ENCODE data around the gene TBC1D12. TPM values are rescaled to one million over a fixed set of nuclear protein-coding genes. Genes with fewer than 3 reads are reported as not detected.

The TBC1D12 gene
- total RNA-seq, 1 donor from 2014 or later, result 6.9 TPM

DNA sequence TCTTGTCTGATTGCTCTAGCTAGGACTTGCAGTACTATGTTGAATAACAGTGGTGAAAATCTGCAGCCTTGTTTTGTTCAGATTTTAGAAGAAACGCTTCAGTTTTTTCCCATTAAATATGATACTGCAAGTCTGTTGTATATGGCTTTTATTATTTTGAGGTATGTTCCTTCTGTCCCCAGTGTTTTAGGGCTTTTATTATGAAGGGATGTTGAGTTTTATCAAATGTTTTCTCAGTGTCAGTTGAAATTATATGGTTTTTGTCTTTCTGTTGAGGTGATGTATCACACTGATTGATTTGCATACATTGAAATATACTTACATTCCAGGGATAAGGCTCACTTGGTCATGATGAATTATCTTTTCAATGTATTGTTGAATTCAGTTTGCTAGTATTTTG, 82.8 kb downstream of the TBC1D12 start:
- Histone ChIP-seq H3F3A (ENCODE audit: low read depth) (no peaks in the 10 kb centered on the region), H3K4me3 (no peak overlapping the region), H3K9me3 (ENCODE audit: low read depth) (peaks cover 6% of the 10 kb centered on the region), H3K79me2 (ENCODE audit: low read depth) (no peaks in the 10 kb centered on the region), H3K9ac (no peak overlapping the region), H2AFZ (replicated peaks) (no peak overlapping the region), H3K4me1 (no peaks in the 10 kb centered on the region), H4K20me1 (ENCODE audit: low read depth) (no peaks in the 10 kb centered on the region), H3K27ac (no peak overlapping the region), H3K36me3 (no peaks in the 10 kb centered on the region), H3K4me2 (no peak overlapping the region), H3K27me3 (no peaks in the 10 kb centered on the region)
- H3K4me3 Mint-ChIP-seq, result no peak overlapping the region
- H3K4me1 Mint-ChIP-seq, result no peaks in the 10 kb centered on the region
- H3K9me3 Mint-ChIP-seq, result peaks cover 39% of the 10 kb centered on the region
- H3K27ac Mint-ChIP-seq, result no peak overlapping the region
- TF ChIP-seq EZH2 (IDR thresholded peaks at IDR 0.05) (no peak), EZH2phosphoT487 (IDR thresholded peaks at IDR 0.05) (no peak)
- TF ChIP-seq, protein P1, sequence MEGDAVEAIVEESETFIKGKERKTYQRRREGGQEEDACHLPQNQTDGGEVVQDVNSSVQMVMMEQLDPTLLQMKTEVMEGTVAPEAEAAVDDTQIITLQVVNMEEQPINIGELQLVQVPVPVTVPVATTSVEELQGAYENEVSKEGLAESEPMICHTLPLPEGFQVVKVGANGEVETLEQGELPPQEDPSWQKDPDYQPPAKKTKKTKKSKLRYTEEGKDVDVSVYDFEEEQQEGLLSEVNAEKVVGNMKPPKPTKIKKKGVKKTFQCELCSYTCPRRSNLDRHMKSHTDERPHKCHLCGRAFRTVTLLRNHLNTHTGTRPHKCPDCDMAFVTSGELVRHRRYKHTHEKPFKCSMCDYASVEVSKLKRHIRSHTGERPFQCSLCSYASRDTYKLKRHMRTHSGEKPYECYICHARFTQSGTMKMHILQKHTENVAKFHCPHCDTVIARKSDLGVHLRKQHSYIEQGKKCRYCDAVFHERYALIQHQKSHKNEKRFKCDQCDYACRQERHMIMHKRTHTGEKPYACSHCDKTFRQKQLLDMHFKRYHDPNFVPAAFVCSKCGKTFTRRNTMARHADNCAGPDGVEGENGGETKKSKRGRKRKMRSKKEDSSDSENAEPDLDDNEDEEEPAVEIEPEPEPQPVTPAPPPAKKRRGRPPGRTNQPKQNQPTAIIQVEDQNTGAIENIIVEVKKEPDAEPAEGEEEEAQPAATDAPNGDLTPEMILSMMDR (IDR thresholded peaks at IDR 0.05), result no peak
- no peak for DNase-seq (ENCODE audit: low spot score)
- peaks cover 24% of the 10 kb centered on the region for H3K36me3 Mint-ChIP-seq
- H3K27me3 Mint-ChIP-seq (ENCODE audit: insufficient read depth, low read depth), result peaks cover 4% of the 10 kb centered on the region

DNA sequence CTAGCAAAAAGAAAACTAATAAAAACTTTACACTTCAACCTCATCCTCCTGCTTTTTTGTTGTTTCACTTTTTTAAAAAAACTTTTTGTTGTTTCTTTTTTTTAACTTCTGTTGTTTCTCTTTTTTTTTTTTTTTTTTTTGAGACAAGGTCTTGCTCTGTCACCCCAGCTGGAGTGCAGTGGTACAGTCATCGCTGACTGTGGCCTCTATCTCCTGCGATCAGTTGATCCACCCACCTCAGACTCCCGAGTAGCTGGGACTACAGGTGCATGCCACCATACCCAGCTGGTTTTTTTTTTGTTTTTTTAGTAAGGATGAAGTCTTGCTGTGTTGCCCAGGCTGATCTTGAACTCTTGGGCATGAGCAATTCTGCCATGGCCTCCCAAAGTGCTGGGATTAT, 85.2 kb downstream of the TBC1D12 start:
- Histone ChIP-seq H3K9me3 (ENCODE audit: low read depth) (peaks cover 6% of the 10 kb centered on the region), H3K4me2 (no peak overlapping the region), H4K20me1 (ENCODE audit: low read depth) (no peaks in the 10 kb centered on the region), H3K36me3 (no peaks in the 10 kb centered on the region), H3F3A (ENCODE audit: low read depth) (no peaks in the 10 kb centered on the region), H3K4me3 (no peak overlapping the region), H3K79me2 (ENCODE audit: low read depth) (no peaks in the 10 kb centered on the region), H3K9ac (no peak overlapping the region), H3K4me1 (no peaks in the 10 kb centered on the region), H2AFZ (replicated peaks) (no peak overlapping the region), H3K27me3 (no peaks in the 10 kb centered on the region), H3K27ac (no peak overlapping the region)
- Mint-ChIP-seq H3K27ac (no peak overlapping the region), H3K36me3 (peaks cover 22% of the 10 kb centered on the region), H3K4me3 (no peak overlapping the region), H3K9me3 (peaks cover 39% of the 10 kb centered on the region), H3K27me3 (ENCODE audit: insufficient read depth, low read depth) (peaks cover 4% of the 10 kb centered on the region), H3K4me1 (no peaks in the 10 kb centered on the region)
- TF ChIP-seq EZH2 (IDR thresholded peaks at IDR 0.05) (no peak), EZH2phosphoT487 (IDR thresholded peaks at IDR 0.05) (no peak)
- TF ChIP-seq, protein P1 (IDR thresholded peaks at IDR 0.05), result no peak
- DNase-seq (ENCODE audit: low spot score), result no peak

DNA sequence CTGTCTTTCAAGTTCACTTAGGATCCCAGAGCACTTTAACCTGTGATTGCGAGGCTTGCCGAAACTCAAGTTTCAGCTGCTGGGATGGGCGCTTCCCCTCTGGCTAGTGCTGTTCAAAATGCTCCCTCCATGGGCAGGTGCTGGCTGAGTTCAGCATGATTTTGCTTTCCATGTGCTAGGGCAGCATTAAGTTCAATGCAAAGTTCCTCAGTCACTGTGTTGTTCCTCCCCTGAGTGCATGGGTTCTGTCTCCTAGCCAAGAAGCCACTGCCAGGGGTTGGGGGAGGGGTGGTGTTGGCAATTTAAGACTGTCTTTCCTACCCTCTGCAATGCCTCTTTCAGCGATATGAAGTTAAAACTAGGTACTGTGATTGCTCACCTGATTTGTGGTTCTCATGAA, 86.8 kb downstream of the TBC1D12 start:
- H3K4me1 ChIP-seq, result no peaks in the 10 kb centered on the region
- no peaks in the 10 kb centered on the region for H3F3A ChIP-seq (ENCODE audit: low read depth)
- H3K79me2 ChIP-seq (ENCODE audit: low read depth), result no peaks in the 10 kb centered on the region
- H3K4me3 ChIP-seq, result no peak overlapping the region
- no peaks in the 10 kb centered on the region for H3K27me3 ChIP-seq
- H3K27ac ChIP-seq, result no peak overlapping the region
- no peaks in the 10 kb centered on the region for H4K20me1 ChIP-seq (ENCODE audit: low read depth)
- peaks cover 25% of the 10 kb centered on the region for H3K9me3 Mint-ChIP-seq
- TF ChIP-seq EZH2phosphoT487 (IDR thresholded peaks at IDR 0.05) (no peak), EZH2 (IDR thresholded peaks at IDR 0.05) (no peak)
- TF ChIP-seq, protein P1 (IDR thresholded peaks at IDR 0.05), result no peak
- H3K9me3 ChIP-seq (ENCODE audit: low read depth), result peaks cover 1% of the 10 kb centered on the region
- no peak overlapping the region for H2AFZ ChIP-seq (replicated peaks)
- no peak overlapping the region for H3K4me3 Mint-ChIP-seq
- H3K9ac ChIP-seq, result no peak overlapping the region
- no peak overlapping the region for H3K4me2 ChIP-seq
- no peaks in the 10 kb centered on the region for H3K36me3 ChIP-seq
- H3K4me1 Mint-ChIP-seq, result no peaks in the 10 kb centered on the region
- H3K27me3 Mint-ChIP-seq (ENCODE audit: insufficient read depth, low read depth), result peaks cover 4% of the 10 kb centered on the region
- peaks cover 12% of the 10 kb centered on the region for H3K36me3 Mint-ChIP-seq
- DNase-seq (ENCODE audit: low spot score), result no peak
- no peak overlapping the region for H3K27ac Mint-ChIP-seq

All from neural progenitor cell (in vitro differentiated cells).